K562 (cell line): ENCODE data around the gene HDAC9. TPM values are rescaled to one million over a fixed set of nuclear protein-coding genes. Genes with fewer than 3 reads are reported as not detected.

Experiments used
- ATAC-seq: fragments of 200-7000 bp; cut with Tn5 transposase; 3 replicates; pipeline ENCODE4 v1.9.1; 2020; ENCODE audit warnings: moderate library complexity
- BruUV-seq: library from RNA; stranded (reverse); fragments of 400-500 nt; replicated peaks from 2 replicates; lab custom pipeline; 2021; lab: Mats Ljungman, UMichigan
- CTCF ChIA-PET: fragments of 300-600 bp; formaldehyde crosslinking; extraction: SDS; loops from one replicate; lab custom pipeline; 2021; ENCODE audit warnings: low intra/inter-chr PET ratio; lab: Yijun Ruan, JAX
- POLR2A ChIA-PET: fragments of 300-600, 350-650 bp; sonication (Branson Sonifier 250); formaldehyde crosslinking; extraction: SDS; loops from one replicate; lab custom pipeline; 2021; ENCODE audit warnings: antibody characterized with exemption, inconsistent platforms; lab: Yijun Ruan, JAX
- DNase-seq, 4 experiments: peaks; one replicate each; pipeline versions ENCODE4 v3.0.0 to v3.0.0-alpha.2; 2011 to 2018; ENCODE audit warnings: low spot score in 3 of 4, mixed read lengths in 3 of 4; ENCODE audit errors: extremely low read depth in 1 of 4
- FAIRE-seq: peaks from 2 replicates; lab custom pipeline; 2011; peaks lifted over from hg19 to GRCh38; lab: Jason Lieb, UNC
- H2AFZ ChIP-seq: 2 replicates; pipeline ENCODE4 v1.6.0; 2011; ENCODE audit warnings: low read depth, low read length, control low read depth, inconsistent platforms
- H3K27ac ChIP-seq: fragments of 200-600 bp; 3 replicates; pipeline ENCODE4 v1.8.0; 2011; ENCODE audit warnings: low read depth, mild to moderate bottlenecking, control low read depth, inconsistent platforms, low read length, moderate library complexity, mixed read lengths; ENCODE audit errors: extremely low read depth
- H3K27me3 ChIP-seq, 2 experiments: fragments of 300-600 bp in 1 of 2; 2 replicates in 1 of 2; 3 replicates in 1 of 2; pipeline versions ENCODE4 v1.6.0 to v1.8.0; 2011; ENCODE audit warnings: inconsistent platforms in 2 of 2, low read length in 2 of 2, mild to moderate bottlenecking in 1 of 2, mixed read lengths in 1 of 2, moderate library complexity in 1 of 2; ENCODE audit not compliant: control insufficient read depth in 2 of 2, insufficient read depth in 2 of 2
- H3K36me3 ChIP-seq: fragments of 300-600 bp; 3 replicates; pipeline ENCODE4 v1.8.0; 2011; ENCODE audit warnings: mild to moderate bottlenecking, low read length, inconsistent platforms; ENCODE audit not compliant: control insufficient read depth, insufficient read depth
- H3K4me1 ChIP-seq, 2 experiments: fragments of 200-600 bp in 1 of 2; replicated peaks in 1 of 2; 2 replicates in 1 of 2; 3 replicates in 1 of 2; pipeline versions ENCODE4 v1.5.1 to v1.8.0; 2011; ENCODE audit warnings: inconsistent platforms in 2 of 2, low read length in 2 of 2, mild to moderate bottlenecking in 1 of 2, mixed read lengths in 1 of 2, moderate library complexity in 1 of 2; ENCODE audit not compliant: control insufficient read depth in 2 of 2, insufficient read depth in 2 of 2
- H3K4me2 ChIP-seq: 2 replicates; pipeline ENCODE4 v1.6.1; 2011; ENCODE audit warnings: low read length, control low read depth, inconsistent platforms, mixed read lengths; ENCODE audit not compliant: insufficient read depth
- H3K4me3 ChIP-seq: fragments of 200-600 bp; sonication (generic), shearing (Covaris generic); 2 replicates; pipeline ENCODE4 v1.5.1; 2016; ENCODE audit warnings: control low read depth, inconsistent platforms
- H3K79me2 ChIP-seq: fragments of 200-600 bp; 3 replicates; pipeline ENCODE4 v1.8.0; 2011; ENCODE audit warnings: low read length, inconsistent platforms; ENCODE audit not compliant: control insufficient read depth, insufficient read depth
- H3K9ac ChIP-seq, 2 experiments: 2 replicates each; pipeline versions ENCODE4 v1.6.0 to v1.6.1; 2011; ENCODE audit warnings: low read depth in 2 of 2, low read length in 2 of 2, control low read depth in 1 of 2, inconsistent platforms in 1 of 2, mild to moderate bottlenecking in 1 of 2, mixed read lengths in 1 of 2; ENCODE audit not compliant: insufficient read depth in 1 of 2
- H3K9me1 ChIP-seq: one replicate; pipeline ENCODE4 v1.6.0; 2011; ENCODE audit warnings: inconsistent platforms, mild to moderate bottlenecking, low read length, moderate library complexity; ENCODE audit not compliant: control insufficient read depth, insufficient read depth
- H3K9me3 ChIP-seq: replicated peaks from 2 replicates; pipeline ENCODE4 v1.5.1; 2011; ENCODE audit warnings: low read depth, low read length, inconsistent platforms; ENCODE audit not compliant: control insufficient read depth, insufficient read depth
- H4K20me1 ChIP-seq: replicated peaks from 2 replicates; pipeline ENCODE4 v1.6.1; 2011; ENCODE audit warnings: low read length, inconsistent platforms, mixed read lengths; ENCODE audit not compliant: control insufficient read depth, insufficient read depth
- SMARCC2 ChIP-seq: fragments of 450-650 bp; IDR thresholded peaks from 2 replicates; pipeline ENCODE4 v1.6.1; 2017; ENCODE audit warnings: antibody characterized with exemption, moderate library complexity, mild to moderate bottlenecking, low read depth
- WGBS: fragments of 100-300 bp; shearing (Covaris generic); methylation state at CpG from one replicate; pipeline ENCODE4 v1.1.6; 2016; ENCODE audit warnings: low coverage, mixed read lengths; ENCODE audit not compliant: insufficient coverage; ENCODE audit errors: missing lambda C conversion rate; 5-methylcytosine and 5-hydroxymethylcytosine counted together
- in situ Hi-C: fragments of 300-500 bp; cut with MboI; formaldehyde crosslinking; loops from 4 replicates; pipeline ENCODE4 v1.15.0; 2018; ENCODE audit warnings: inconsistent platforms, mixed read lengths
- intact Hi-C: fragments of 100-400 bp; cut with micrococcal nuclease; formaldehyde crosslinking; loops from 2 replicates; pipeline ENCODE4 v1.14.2; 2022
- polyA plus RNA-seq, 8 experiments: library from polyadenylated mRNA; depleted of rRNA in 4 of 8; stranded (reverse) in 5 of 8; unstranded in 3 of 8; fragments of >200 nt; fragmentation: Nextera tagmentation in 2 of 8; fragmentation: Illumina TruSeq in 1 of 8; extraction: Ambion mirVana in 2 of 8; extraction: Trizol in 1 of 8; gene quantifications; 2 replicates each; pipeline versions ENCODE4 v1.2.1 to v1.2.3, GENCODE V29; 2011 to 2014; ENCODE audit warnings: inconsistent platforms in 1 of 8, missing spikeins in 1 of 8
- total RNA-seq, 7 experiments: library from RNA; depleted of rRNA in 6 of 7; stranded (reverse); fragments of >200 nt in 6 of 7; fragmentation: Illumina TruSeq in 2 of 7; extraction: Trizol in 2 of 7; gene quantifications; 2 replicates each; pipeline versions ENCODE4 v1.2.1 to v1.2.3, GENCODE V29; 2011 to 2021; ENCODE audit warnings: low replicate concordance in 1 of 7
- TF ChIP-seq, protein P1 (sequence below): fragments of 250-450 bp; sonication (Bioruptor Pico); IDR thresholded peaks from 2 replicates; pipeline ENCODE4 v1.9.0; 2021; ENCODE audit warnings: mild to moderate bottlenecking
- TF ChIP-seq, protein P2 (sequence below): fragments of 450-650 bp; IDR thresholded peaks from 2 replicates; pipeline ENCODE4 v1.6.1; 2016; ENCODE audit warnings: mild to moderate bottlenecking
- TF ChIP-seq, protein P3 (sequence below): sonication (generic); formaldehyde crosslinking; IDR thresholded peaks from 2 replicates; pipeline ENCODE4 v1.8.0; 2023; ENCODE audit warnings: mild to moderate bottlenecking, missing genetic modification reagents
- TF ChIP-seq, protein P4 (sequence below): sonication (generic); formaldehyde crosslinking; IDR thresholded peaks from 2 replicates; pipeline ENCODE4 v1.8.0; 2022; ENCODE audit warnings: mild to moderate bottlenecking, missing genetic modification reagents

Gene HDAC9
- total and polyA plus RNA-seq, 9 of the 15 experiments (the other 6 are each of a cell fraction or from before 2014, with no cell fraction given), result 0.08 to 0.91 (median 0.33) TPM

DNA sequence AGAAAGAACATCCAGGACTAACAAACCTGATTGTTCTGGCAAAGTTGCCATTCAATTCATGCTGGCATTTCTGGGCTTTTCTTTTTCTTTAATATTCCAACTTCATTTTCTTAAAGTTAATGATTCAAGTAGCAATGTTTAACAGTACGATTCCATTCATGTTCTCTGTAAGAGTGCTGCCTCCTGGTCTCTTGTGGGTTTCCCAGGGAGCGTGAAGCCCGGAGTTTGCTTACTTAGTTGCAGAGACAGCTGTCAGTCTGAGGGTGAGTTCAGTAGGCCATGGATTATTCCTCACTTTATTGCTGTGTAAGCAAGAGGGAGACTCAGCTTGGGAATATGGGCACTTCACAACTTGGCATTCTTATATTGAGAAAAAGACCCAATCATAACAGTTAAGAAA is 479.7 kb downstream of the HDAC9 start (continued):
- TF ChIP-seq, protein P1, sequence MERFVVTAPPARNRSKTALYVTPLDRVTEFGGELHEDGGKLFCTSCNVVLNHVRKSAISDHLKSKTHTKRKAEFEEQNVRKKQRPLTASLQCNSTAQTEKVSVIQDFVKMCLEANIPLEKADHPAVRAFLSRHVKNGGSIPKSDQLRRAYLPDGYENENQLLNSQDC (CRISPR knock-in tag), result no peak
- TF ChIP-seq, protein P2, sequence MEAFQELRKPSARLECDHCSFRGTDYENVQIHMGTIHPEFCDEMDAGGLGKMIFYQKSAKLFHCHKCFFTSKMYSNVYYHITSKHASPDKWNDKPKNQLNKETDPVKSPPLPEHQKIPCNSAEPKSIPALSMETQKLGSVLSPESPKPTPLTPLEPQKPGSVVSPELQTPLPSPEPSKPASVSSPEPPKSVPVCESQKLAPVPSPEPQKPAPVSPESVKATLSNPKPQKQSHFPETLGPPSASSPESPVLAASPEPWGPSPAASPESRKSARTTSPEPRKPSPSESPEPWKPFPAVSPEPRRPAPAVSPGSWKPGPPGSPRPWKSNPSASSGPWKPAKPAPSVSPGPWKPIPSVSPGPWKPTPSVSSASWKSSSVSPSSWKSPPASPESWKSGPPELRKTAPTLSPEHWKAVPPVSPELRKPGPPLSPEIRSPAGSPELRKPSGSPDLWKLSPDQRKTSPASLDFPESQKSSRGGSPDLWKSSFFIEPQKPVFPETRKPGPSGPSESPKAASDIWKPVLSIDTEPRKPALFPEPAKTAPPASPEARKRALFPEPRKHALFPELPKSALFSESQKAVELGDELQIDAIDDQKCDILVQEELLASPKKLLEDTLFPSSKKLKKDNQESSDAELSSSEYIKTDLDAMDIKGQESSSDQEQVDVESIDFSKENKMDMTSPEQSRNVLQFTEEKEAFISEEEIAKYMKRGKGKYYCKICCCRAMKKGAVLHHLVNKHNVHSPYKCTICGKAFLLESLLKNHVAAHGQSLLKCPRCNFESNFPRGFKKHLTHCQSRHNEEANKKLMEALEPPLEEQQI, result no peak
- TF ChIP-seq, all 486 proteins: peak for 0

DNA sequence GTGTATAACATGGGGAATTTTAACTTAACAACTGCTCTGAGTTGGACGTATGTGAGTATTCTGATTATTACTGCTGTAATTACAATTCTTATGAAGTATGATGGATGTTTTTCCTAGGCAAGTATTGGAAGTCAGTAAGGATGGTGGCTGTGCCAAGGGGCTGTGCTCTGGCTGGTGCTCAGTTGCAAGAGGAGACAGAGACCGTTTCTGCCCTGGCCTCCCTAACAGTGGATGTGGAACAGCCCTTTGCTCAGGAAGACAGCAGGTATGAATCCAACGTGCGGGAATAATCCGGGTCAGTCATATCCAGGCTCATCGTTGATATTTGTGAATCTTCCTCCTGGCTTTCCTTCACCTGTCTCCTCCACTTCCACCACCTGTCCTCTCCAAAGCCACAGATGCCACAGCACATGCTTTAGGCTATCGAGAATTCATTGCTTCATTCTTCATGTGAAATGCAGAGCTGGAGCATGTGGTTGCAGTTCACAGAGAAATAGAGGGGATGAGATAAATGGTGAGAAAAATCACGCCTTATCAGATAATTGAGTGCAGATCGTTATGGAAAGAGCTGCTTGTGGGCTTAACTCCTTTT is 480.2 kb downstream of the HDAC9 start:
- DNase-seq, result no peak
- Histone ChIP-seq H3K4me3 (no peak overlapping the region), H3K9me3 (peaks cover 3% of the 10 kb centered on the region; the same call in 1 of the 2 replicates), H3K9ac (no peak overlapping the region), H3K79me2 (no peaks in the 10 kb centered on the region), H3K36me3 (no peaks in the 10 kb centered on the region), H3K4me2 (no peak overlapping the region), H2AFZ (no peak overlapping the region), H4K20me1 (no peaks in the 10 kb centered on the region), H3K27me3 (no peaks in the 10 kb centered on the region), H3K9me1 (no peaks in the 10 kb centered on the region), H3K27ac (no peak overlapping the region), H3K4me1 (no peaks in the 10 kb centered on the region)
- intact Hi-C loops (no loop called here), in situ Hi-C loops (no loop called here)
- TF ChIP-seq, protein P3, sequence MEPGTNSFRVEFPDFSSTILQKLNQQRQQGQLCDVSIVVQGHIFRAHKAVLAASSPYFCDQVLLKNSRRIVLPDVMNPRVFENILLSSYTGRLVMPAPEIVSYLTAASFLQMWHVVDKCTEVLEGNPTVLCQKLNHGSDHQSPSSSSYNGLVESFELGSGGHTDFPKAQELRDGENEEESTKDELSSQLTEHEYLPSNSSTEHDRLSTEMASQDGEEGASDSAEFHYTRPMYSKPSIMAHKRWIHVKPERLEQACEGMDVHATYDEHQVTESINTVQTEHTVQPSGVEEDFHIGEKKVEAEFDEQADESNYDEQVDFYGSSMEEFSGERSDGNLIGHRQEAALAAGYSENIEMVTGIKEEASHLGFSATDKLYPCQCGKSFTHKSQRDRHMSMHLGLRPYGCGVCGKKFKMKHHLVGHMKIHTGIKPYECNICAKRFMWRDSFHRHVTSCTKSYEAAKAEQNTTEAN (CRISPR knock-in tag), result no peak
- TF ChIP-seq, protein P4, sequence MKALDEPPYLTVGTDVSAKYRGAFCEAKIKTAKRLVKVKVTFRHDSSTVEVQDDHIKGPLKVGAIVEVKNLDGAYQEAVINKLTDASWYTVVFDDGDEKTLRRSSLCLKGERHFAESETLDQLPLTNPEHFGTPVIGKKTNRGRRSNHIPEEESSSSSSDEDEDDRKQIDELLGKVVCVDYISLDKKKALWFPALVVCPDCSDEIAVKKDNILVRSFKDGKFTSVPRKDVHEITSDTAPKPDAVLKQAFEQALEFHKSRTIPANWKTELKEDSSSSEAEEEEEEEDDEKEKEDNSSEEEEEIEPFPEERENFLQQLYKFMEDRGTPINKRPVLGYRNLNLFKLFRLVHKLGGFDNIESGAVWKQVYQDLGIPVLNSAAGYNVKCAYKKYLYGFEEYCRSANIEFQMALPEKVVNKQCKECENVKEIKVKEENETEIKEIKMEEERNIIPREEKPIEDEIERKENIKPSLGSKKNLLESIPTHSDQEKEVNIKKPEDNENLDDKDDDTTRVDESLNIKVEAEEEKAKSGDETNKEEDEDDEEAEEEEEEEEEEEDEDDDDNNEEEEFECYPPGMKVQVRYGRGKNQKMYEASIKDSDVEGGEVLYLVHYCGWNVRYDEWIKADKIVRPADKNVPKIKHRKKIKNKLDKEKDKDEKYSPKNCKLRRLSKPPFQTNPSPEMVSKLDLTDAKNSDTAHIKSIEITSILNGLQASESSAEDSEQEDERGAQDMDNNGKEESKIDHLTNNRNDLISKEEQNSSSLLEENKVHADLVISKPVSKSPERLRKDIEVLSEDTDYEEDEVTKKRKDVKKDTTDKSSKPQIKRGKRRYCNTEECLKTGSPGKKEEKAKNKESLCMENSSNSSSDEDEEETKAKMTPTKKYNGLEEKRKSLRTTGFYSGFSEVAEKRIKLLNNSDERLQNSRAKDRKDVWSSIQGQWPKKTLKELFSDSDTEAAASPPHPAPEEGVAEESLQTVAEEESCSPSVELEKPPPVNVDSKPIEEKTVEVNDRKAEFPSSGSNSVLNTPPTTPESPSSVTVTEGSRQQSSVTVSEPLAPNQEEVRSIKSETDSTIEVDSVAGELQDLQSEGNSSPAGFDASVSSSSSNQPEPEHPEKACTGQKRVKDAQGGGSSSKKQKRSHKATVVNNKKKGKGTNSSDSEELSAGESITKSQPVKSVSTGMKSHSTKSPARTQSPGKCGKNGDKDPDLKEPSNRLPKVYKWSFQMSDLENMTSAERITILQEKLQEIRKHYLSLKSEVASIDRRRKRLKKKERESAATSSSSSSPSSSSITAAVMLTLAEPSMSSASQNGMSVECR (CRISPR knock-in tag), result no peak
- TF ChIP-seq SMARCC2, result no peak
- ChIA-PET CTCF (no interaction called here), POLR2A (no interaction called here)
- no peak for FAIRE-seq
- 0% methylated on average over 9 of the region's 9 CpGs for WGBS
- BruUV-seq, result no TSS peak
- no peak for ATAC-seq
